Gastroesophageal sphincter (tissue), 3 donors: ENCODE results near the gene UNC5A.

Experiments used
- CTCF ChIP-seq, 4 experiments: fragments of 200-600 bp in 2 of 4; fragments of 450-650 bp in 2 of 4; sonication (generic) in 1 of 4; IDR thresholded peaks; one replicate each; pipeline ENCODE4 v1.5.1; 2017 to 2019; ENCODE audit warnings: antibody characterized with exemption in 4 of 4, mild to moderate bottlenecking in 2 of 4, moderate library complexity in 2 of 4
- EP300 ChIP-seq: sonication (generic); formaldehyde crosslinking; IDR thresholded peaks from one replicate; pipeline ENCODE4 v1.6.1; 2017; ENCODE audit warnings: antibody characterized with exemption, mild to moderate bottlenecking
- POLR2A ChIP-seq, 2 donors: fragments of 450-650 bp; IDR thresholded peaks; one replicate each; pipeline ENCODE4 v1.6.1; 2017; ENCODE audit warnings: antibody characterized with exemption in 2 of 2, mild to moderate bottlenecking in 2 of 2, moderate library complexity in 1 of 2
- POLR2AphosphoS5 ChIP-seq: sonication (generic); formaldehyde crosslinking; IDR thresholded peaks from one replicate; pipeline ENCODE4 v1.6.1; 2017; ENCODE audit warnings: antibody characterized with exemption

- TF ChIP-seq POLR2A (IDR thresholded peaks at IDR 0.05) (no peak), CTCF (IDR thresholded peaks at IDR 0.05) (no peak), POLR2AphosphoS5 (no peak), EP300 (no peak)
Measured at GRCh38 chr5:176844706-176845391, 34.5 kb downstream of the UNC5A start.
